Activated CD4-positive, CD25-positive, alpha-beta regulatory T cell treated with anti-CD3 and anti-CD28 coated beads, Interleukin-2, amount 50 U/mL, for 72 hours (primary cell): ENCODE results near the gene NGF.

Experiments used
- DNase-seq: peaks from one replicate; pipeline ENCODE4 v3.0.0; 2021

Gene NGF

GRCh38 chr1:115308969-115309368 lies 29.1 kb downstream of the NGF start:
- DNase-seq, result no peak

GRCh38 chr1:115307661-115308060 lies 30.4 kb downstream of the NGF start:
- DNase-seq, result no peak

GRCh38 chr1:115306146-115306545 lies 31.9 kb downstream of the NGF start:
- no peak for DNase-seq

- DNase-seq, result no peak
Observed at GRCh38 chr1:115303364-115303763, 34.7 kb downstream of the NGF start.

GRCh38 chr1:115302390-115302961 lies 35.6 kb downstream of the NGF start:
- no peak for DNase-seq

GRCh38 chr1:115301438-115302020 lies 36.5 kb downstream of the NGF start:
- DNase-seq, result no peak

- no peak for DNase-seq
Observed at GRCh38 chr1:115300087-115300876, 37.8 kb downstream of the NGF start.

GRCh38 chr1:115299266-115299665 lies 38.8 kb downstream of the NGF start:
- no peak for DNase-seq

GRCh38 chr1:115296981-115297380 lies 41.1 kb downstream of the NGF start:
- DNase-seq, result no peak

GRCh38 chr1:115295904-115296696 lies 41.9 kb downstream of the NGF start:
- no peak for DNase-seq

GRCh38 chr1:115293899-115294298 lies 44.1 kb downstream of the NGF start:
- no peak for DNase-seq

GRCh38 chr1:115293006-115293405 lies 45.0 kb downstream of the NGF start:
- DNase-seq, result no peak

- no peak for DNase-seq
Observed at GRCh38 chr1:115291741-115292140, 46.3 kb downstream of the NGF start.

- DNase-seq, result no peak
Observed at GRCh38 chr1:115289940-115290339, 48.1 kb downstream of the NGF start.

GRCh38 chr1:115288591-115289198 lies 49.4 kb downstream of the NGF start:
- DNase-seq, result no peak

GRCh38 chr1:115286431-115287205 lies 51.4 kb downstream of the NGF start:
- DNase-seq, result no peak

- no peak for DNase-seq
Observed at GRCh38 chr1:115284209-115284608, 53.8 kb downstream of the NGF start.

GRCh38 chr1:115283681-115284146 lies 54.3 kb downstream of the NGF start:
- DNase-seq, result no peak

GRCh38 chr1:115283249-115283648 lies 54.8 kb downstream of the NGF start:
- DNase-seq, result no peak

GRCh38 chr1:115282807-115283208 lies 55.2 kb downstream of the NGF start:
- DNase-seq, result no peak

GRCh38 chr1:115281143-115281542 lies 56.9 kb downstream of the NGF start:
- no peak for DNase-seq

GRCh38 chr1:115280064-115280463 lies 58.0 kb downstream of the NGF start:
- DNase-seq, result no peak
